Activated CD4-positive, alpha-beta T cell treated with anti-CD3 and anti-CD28 coated beads, Interleukin-2, amount 10 ng/mL, durations not matched to agents 7 days and 5 days (primary cell): ENCODE measurements around the gene HES4. TPM values are rescaled to one million over a fixed set of nuclear protein-coding genes. Genes with fewer than 3 reads are reported as not detected.

Experiments used
- CTCF ChIA-PET: fragments of 350-600 bp; sonication (Branson Sonifier 250); formaldehyde crosslinking; loops from one replicate; lab custom pipeline; 2021; ENCODE audit warnings: antibody characterized with exemption; lab: Charles Lee
- POLR2A ChIA-PET: fragments of 350-600 bp; sonication (Branson Sonifier 250); formaldehyde crosslinking; loops from one replicate; lab custom pipeline; 2021; ENCODE audit warnings: antibody characterized with exemption; lab: Charles Lee
- DNase-seq: peaks from one replicate; pipeline ENCODE4 v3.0.0-alpha.2; 2020
- H3K27ac Mint-ChIP-seq: one replicate; pipeline ENCODE4 v1.8.0; 2021; ENCODE audit warnings: mild to moderate bottlenecking, moderate library complexity, mixed read lengths
- H3K27me3 Mint-ChIP-seq: one replicate; pipeline ENCODE4 v1.8.0; 2021; ENCODE audit warnings: mixed read lengths
- H3K36me3 Mint-ChIP-seq: one replicate; pipeline ENCODE4 v1.8.0; 2021; ENCODE audit warnings: low read depth, mixed read lengths
- H3K4me1 Mint-ChIP-seq: one replicate; pipeline ENCODE4 v1.8.0; 2021; ENCODE audit warnings: mixed read lengths
- H3K4me3 Mint-ChIP-seq: one replicate; pipeline ENCODE4 v1.8.0; 2021; ENCODE audit warnings: mild to moderate bottlenecking, moderate library complexity, mixed read lengths
- H3K9me3 Mint-ChIP-seq: one replicate; pipeline ENCODE4 v1.8.0; 2021; ENCODE audit warnings: mixed read lengths
- total RNA-seq, 2 experiments: library from RNA; stranded (reverse); gene quantifications; one replicate each; pipeline ENCODE4 v1.2.3, GENCODE V29; 2021

HES4 gene
- total RNA-seq, 2 experiments from 2014 or later: 0.42 to 0.46 TPM

DNA sequence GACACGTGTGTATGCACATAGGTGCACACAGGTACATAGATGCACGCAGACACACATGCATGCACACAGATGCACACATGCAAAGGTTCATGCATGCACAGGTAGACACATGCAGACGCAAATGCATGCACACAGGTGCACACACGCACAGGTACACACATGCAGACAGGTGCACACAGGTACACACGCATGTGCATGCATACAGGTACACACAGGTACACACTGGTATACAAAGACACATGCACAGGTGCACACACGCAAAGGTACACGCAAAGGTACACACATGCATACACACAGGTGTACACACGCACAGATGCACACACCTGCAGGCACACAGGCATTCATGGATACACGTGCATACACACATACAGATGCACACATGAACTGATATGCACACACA lies 49.6 kb downstream of the HES4 start:
- Mint-ChIP-seq H3K27me3 (no peaks in the 10 kb centered on the region), H3K4me1 (peaks cover 1% of the 10 kb centered on the region), H3K36me3 (peaks cover 49% of the 10 kb centered on the region), H3K9me3 (no peaks in the 10 kb centered on the region), H3K4me3 (no peak overlapping the region), H3K27ac (no peak overlapping the region)
- DNase-seq: no peak
- ChIA-PET CTCF (no interaction called here), POLR2A (no interaction called here)

Other genes with a start within 250 kb of the HES4 start
- not detected for gene SAMD11, start 76.2 kb downstream of the HES4 start, total RNA-seq
- gene NOC2L, start 40.8 kb downstream of the HES4 start, total RNA-seq: 10 to 100 TPM; 60.5 to 71.8 TPM
- 10 to 100 TPM; 23.6 to 27.1 TPM for gene KLHL17, start 39.5 kb downstream of the HES4 start, total RNA-seq
- 1 to 10 TPM; 3.2 TPM for gene PLEKHN1, start 33.6 kb downstream of the HES4 start, total RNA-seq
- not detected for gene PERM1, start 18.0 kb downstream of the HES4 start, total RNA-seq
- 100 to 1,000 TPM; 237 to 332 TPM for gene ISG15, start 13.4 kb upstream of the HES4 start, total RNA-seq
- gene AGRN, start 20.0 kb upstream of the HES4 start, total RNA-seq: 1 to 10 TPM; 7.4 to 8.3 TPM
- not detected for gene RNF223, start 74.2 kb upstream of the HES4 start, total RNA-seq
- 10 to 100 TPM; 18.0 to 22.0 TPM for gene C1orf159, start 116.0 kb upstream of the HES4 start, total RNA-seq
- gene TTLL10, start 173.8 kb upstream of the HES4 start, total RNA-seq: under 1 TPM; 0.15 to 0.27 TPM
- gene TNFRSF18, start 206.5 kb upstream of the HES4 start, total RNA-seq: 10 to 100 TPM; 26.0 to 33.9 TPM
- gene TNFRSF4, start 214.1 kb upstream of the HES4 start, total RNA-seq: 10 to 100 TPM; 44.1 to 52.8 TPM
- gene SDF4, start 231.9 kb upstream of the HES4 start, total RNA-seq: 10 to 100 TPM; 81.7 to 91.4 TPM
- 10 to 100 TPM; 15.8 to 19.2 TPM for gene B3GALT6, start 232.1 kb upstream of the HES4 start, total RNA-seq
- gene C1QTNF12, start 246.6 kb upstream of the HES4 start, total RNA-seq: 1 to 10 TPM; 1.2 to 1.4 TPM